ENCODE measurements around the gene GGT6. TPM values are rescaled to one million over a fixed set of nuclear protein-coding genes. Genes with fewer than 3 reads are reported as not detected.

GGT6 gene
- total RNA-seq, 2 experiments from 2014 or later, result not detected

GRCh38 chr17:4535667-4536258, 24.6 kb downstream of the GGT6 start:
- Histone ChIP-seq H3K4me1 (ENCODE audit: insufficient read depth, low read length) (peaks cover 7% of the 10 kb centered on the region), H3K27ac (ENCODE audit: low read depth in 1 of 2, low read length in 2 of 2) (no peak overlapping the region), H3K4me3 (ENCODE audit: low read length) (no peak overlapping the region), H3K9me3 (ENCODE audit: control insufficient read depth in 1 of 2, insufficient read depth in 1 of 2, low read length in 2 of 2) (no peaks in the 10 kb centered on the region), H3K36me3 (ENCODE audit: insufficient read depth, low read length) (peaks cover 19% of the 10 kb centered on the region), H3K27me3 (ENCODE audit: control insufficient read depth in 1 of 2, insufficient read depth in 2 of 2, low read length in 2 of 2) (no peaks in the 10 kb centered on the region)
- Mint-ChIP-seq H3K4me3 (no peak overlapping the region), H3K36me3 (ENCODE audit: low read depth) (peaks cover 16% of the 10 kb centered on the region), H3K27ac (no peak overlapping the region), H3K4me1 (ENCODE audit: low read depth) (peaks cover 5% of the 10 kb centered on the region), H3K27me3 (peaks cover 6% of the 10 kb centered on the region), H3K9me3 (no peaks in the 10 kb centered on the region)
- intact Hi-C loops (cut with DNase I, micrococcal nuclease), result no loop called here
- CTCF ChIA-PET, result no interaction called here
- POLR2A ChIA-PET, result no interaction called here
- no peak for TF ChIP-seq CTCF (IDR thresholded peaks at IDR 0.05)
- ATAC-seq (ENCODE audit: poor library complexity) (no peak), DNase-seq (no peak)

- Histone ChIP-seq H3K27ac (ENCODE audit: low read depth in 1 of 2, low read length in 2 of 2) (no peak overlapping the region), H3K36me3 (ENCODE audit: insufficient read depth, low read length) (peaks cover 15% of the 10 kb centered on the region), H3K4me1 (ENCODE audit: insufficient read depth, low read length) (peaks cover 7% of the 10 kb centered on the region), H3K9me3 (ENCODE audit: control insufficient read depth in 1 of 2, insufficient read depth in 1 of 2, low read length in 2 of 2) (no peaks in the 10 kb centered on the region), H3K4me3 (ENCODE audit: low read length) (no peak overlapping the region), H3K27me3 (ENCODE audit: control insufficient read depth in 1 of 2, insufficient read depth in 2 of 2, low read length in 2 of 2) (no peaks in the 10 kb centered on the region)
- H3K27me3 Mint-ChIP-seq, result peaks cover 6% of the 10 kb centered on the region
- no peak for ATAC-seq (ENCODE audit: poor library complexity)
- peaks cover 5% of the 10 kb centered on the region for H3K4me1 Mint-ChIP-seq (ENCODE audit: low read depth)
- peaks cover 11% of the 10 kb centered on the region for H3K36me3 Mint-ChIP-seq (ENCODE audit: low read depth)
- no peak overlapping the region for H3K27ac Mint-ChIP-seq
- no peak overlapping the region for H3K4me3 Mint-ChIP-seq
- CTCF ChIA-PET, result no interaction called here
- POLR2A ChIA-PET, result no interaction called here
- intact Hi-C loops (cut with DNase I, micrococcal nuclease), result no loop called here
- TF ChIP-seq CTCF (IDR thresholded peaks at IDR 0.05), result no peak
- H3K9me3 Mint-ChIP-seq, result no peaks in the 10 kb centered on the region
- no peak for DNase-seq
Observed at GRCh38 chr17:4534928-4535666, 25.3 kb downstream of the GGT6 start.

- Histone ChIP-seq H3K27ac (ENCODE audit: low read depth in 1 of 2, low read length in 2 of 2) (no peak overlapping the region), H3K27me3 (ENCODE audit: control insufficient read depth in 1 of 2, insufficient read depth in 2 of 2, low read length in 2 of 2) (no peaks in the 10 kb centered on the region), H3K9me3 (ENCODE audit: control insufficient read depth in 1 of 2, insufficient read depth in 1 of 2, low read length in 2 of 2) (no peaks in the 10 kb centered on the region), H3K4me1 (ENCODE audit: insufficient read depth, low read length) (peaks cover 7% of the 10 kb centered on the region), H3K4me3 (ENCODE audit: low read length) (no peak overlapping the region), H3K36me3 (ENCODE audit: insufficient read depth, low read length) (peaks cover 9% of the 10 kb centered on the region)
- ChIA-PET POLR2A (no interaction called here), CTCF (no interaction called here)
- no peak overlapping the region for H3K27ac Mint-ChIP-seq
- H3K4me3 Mint-ChIP-seq, result no peak overlapping the region
- peaks cover 8% of the 10 kb centered on the region for H3K27me3 Mint-ChIP-seq
- H3K36me3 Mint-ChIP-seq (ENCODE audit: low read depth), result peaks cover 7% of the 10 kb centered on the region
- peaks cover 5% of the 10 kb centered on the region for H3K4me1 Mint-ChIP-seq (ENCODE audit: low read depth)
- no peaks in the 10 kb centered on the region for H3K9me3 Mint-ChIP-seq
- ATAC-seq (ENCODE audit: poor library complexity), result no peak
- TF ChIP-seq CTCF (IDR thresholded peaks at IDR 0.05), result no peak
- intact Hi-C loops (cut with DNase I, micrococcal nuclease), result no loop called here
- no peak for DNase-seq
Observed at GRCh38 chr17:4534515-4534914, 25.9 kb downstream of the GGT6 start.

All from CD4-positive, alpha-beta T cell (primary cell).